ENCODE data around the gene FER.

Gene FER

GRCh38 chr5:108867656-108868055, 120.0 kb downstream of the FER start:
- H3K4me2 ChIP-seq (ENCODE audit: insufficient read depth, low read length) = no peak overlapping the region
- no peaks in the 10 kb centered on the region for H3K27me3 ChIP-seq (ENCODE audit: insufficient read depth, low read length, poor library complexity)
- no peak overlapping the region for H3K9ac ChIP-seq (ENCODE audit: low read depth, low read length)
- H3K4me1 ChIP-seq (ENCODE audit: insufficient read depth, low read length) = no peaks in the 10 kb centered on the region
- H3K4me3 ChIP-seq (ENCODE audit: low read depth in 1 of 2, low read length in 2 of 2) = no peak overlapping the region
- H3K9me3 ChIP-seq (ENCODE audit: insufficient read depth, low read length, severe bottlenecking) = no peaks in the 10 kb centered on the region
- no peaks in the 10 kb centered on the region for H3K36me3 ChIP-seq (ENCODE audit: insufficient read depth, low read length)
- no peak overlapping the region for H2AFZ ChIP-seq (ENCODE audit: low read depth, low read length)
- no peak overlapping the region for H3K27ac ChIP-seq (ENCODE audit: low read length)
- DNase-seq (no peak), ATAC-seq (ENCODE audit: insufficient read depth, low read depth) (no peak)
- H4K20me1 ChIP-seq (ENCODE audit: insufficient read depth, low read length) = no peaks in the 10 kb centered on the region
- TF ChIP-seq CTCF (IDR thresholded peaks at IDR 0.05; ENCODE audit: borderline replicate concordance, extremely low read depth, low read length, poor library complexity, severe bottlenecking) = no peak
- no peak for TF ChIP-seq EZH2 (IDR thresholded peaks at IDR 0.05; ENCODE audit: borderline replicate concordance, low read depth, low read length, severe bottlenecking)
- no peaks in the 10 kb centered on the region for H3K79me2 ChIP-seq (ENCODE audit: insufficient read depth, low read length)

- Histone ChIP-seq H3K9me3 (ENCODE audit: insufficient read depth, low read length, severe bottlenecking) (no peaks in the 10 kb centered on the region), H3K4me1 (ENCODE audit: insufficient read depth, low read length) (no peaks in the 10 kb centered on the region), H3K27ac (ENCODE audit: low read length) (no peak overlapping the region), H3K36me3 (ENCODE audit: insufficient read depth, low read length) (no peaks in the 10 kb centered on the region), H4K20me1 (ENCODE audit: insufficient read depth, low read length) (no peaks in the 10 kb centered on the region), H3K27me3 (ENCODE audit: insufficient read depth, low read length, poor library complexity) (no peaks in the 10 kb centered on the region), H3K4me2 (ENCODE audit: insufficient read depth, low read length) (no peak overlapping the region), H2AFZ (ENCODE audit: low read depth, low read length) (no peak overlapping the region), H3K4me3 (ENCODE audit: low read depth in 1 of 2, low read length in 2 of 2) (no peak overlapping the region), H3K79me2 (ENCODE audit: insufficient read depth, low read length) (no peaks in the 10 kb centered on the region), H3K9ac (ENCODE audit: low read depth, low read length) (no peak overlapping the region)
- DNase-seq = no peak
- TF ChIP-seq CTCF (IDR thresholded peaks at IDR 0.05; ENCODE audit: borderline replicate concordance, extremely low read depth, low read length, poor library complexity, severe bottlenecking) = no peak
- no peak for TF ChIP-seq EZH2 (IDR thresholded peaks at IDR 0.05; ENCODE audit: borderline replicate concordance, low read depth, low read length, severe bottlenecking)
- no peak for ATAC-seq (ENCODE audit: insufficient read depth, low read depth)
Observed at GRCh38 chr5:108869066-108869465, 121.4 kb downstream of the FER start.

GRCh38 chr5:108876451-108876850, 128.8 kb downstream of the FER start:
- no peak for ATAC-seq (ENCODE audit: insufficient read depth, low read depth)
- Histone ChIP-seq H3K27ac (ENCODE audit: low read length) (no peak overlapping the region), H3K9ac (ENCODE audit: low read depth, low read length) (no peak overlapping the region), H3K4me1 (ENCODE audit: insufficient read depth, low read length) (no peaks in the 10 kb centered on the region), H3K79me2 (ENCODE audit: insufficient read depth, low read length) (no peaks in the 10 kb centered on the region), H3K36me3 (ENCODE audit: insufficient read depth, low read length) (no peaks in the 10 kb centered on the region), H3K9me3 (ENCODE audit: insufficient read depth, low read length, severe bottlenecking) (no peaks in the 10 kb centered on the region), H3K4me3 (ENCODE audit: low read depth in 1 of 2, low read length in 2 of 2) (no peak overlapping the region), H2AFZ (ENCODE audit: low read depth, low read length) (no peak overlapping the region), H3K4me2 (ENCODE audit: insufficient read depth, low read length) (no peak overlapping the region), H4K20me1 (ENCODE audit: insufficient read depth, low read length) (no peaks in the 10 kb centered on the region), H3K27me3 (ENCODE audit: insufficient read depth, low read length, poor library complexity) (no peaks in the 10 kb centered on the region)
- TF ChIP-seq CTCF (IDR thresholded peaks at IDR 0.05; ENCODE audit: borderline replicate concordance, extremely low read depth, low read length, poor library complexity, severe bottlenecking) = no peak
- TF ChIP-seq EZH2 (IDR thresholded peaks at IDR 0.05; ENCODE audit: borderline replicate concordance, low read depth, low read length, severe bottlenecking) = no peak
- no peak for DNase-seq

GRCh38 chr5:108878756-108879155, 131.1 kb downstream of the FER start:
- Histone ChIP-seq H3K27ac (ENCODE audit: low read length) (no peak overlapping the region), H3K4me2 (ENCODE audit: insufficient read depth, low read length) (no peak overlapping the region), H3K79me2 (ENCODE audit: insufficient read depth, low read length) (no peaks in the 10 kb centered on the region), H3K9me3 (ENCODE audit: insufficient read depth, low read length, severe bottlenecking) (no peaks in the 10 kb centered on the region), H3K4me3 (ENCODE audit: low read depth in 1 of 2, low read length in 2 of 2) (no peak overlapping the region), H4K20me1 (ENCODE audit: insufficient read depth, low read length) (no peaks in the 10 kb centered on the region), H3K4me1 (ENCODE audit: insufficient read depth, low read length) (no peaks in the 10 kb centered on the region), H3K9ac (ENCODE audit: low read depth, low read length) (no peak overlapping the region), H3K36me3 (ENCODE audit: insufficient read depth, low read length) (no peaks in the 10 kb centered on the region), H3K27me3 (ENCODE audit: insufficient read depth, low read length, poor library complexity) (no peaks in the 10 kb centered on the region), H2AFZ (ENCODE audit: low read depth, low read length) (no peak overlapping the region)
- DNase-seq (no peak), ATAC-seq (ENCODE audit: insufficient read depth, low read depth) (no peak)
- TF ChIP-seq CTCF (IDR thresholded peaks at IDR 0.05; ENCODE audit: borderline replicate concordance, extremely low read depth, low read length, poor library complexity, severe bottlenecking) (no peak), EZH2 (IDR thresholded peaks at IDR 0.05; ENCODE audit: borderline replicate concordance, low read depth, low read length, severe bottlenecking) (no peak)

Measured in DND-41 (cell line).